Fibroblast of lung (primary cell): ENCODE results near the gene NSMCE3. TPM values are rescaled to one million over a fixed set of nuclear protein-coding genes. Genes with fewer than 3 reads are reported as not detected.
"Not testable (repeated sequence)": the region's sequence is repeated elsewhere in the genome, so short reads cannot be mapped to it uniquely, and the experiment has no call there.

Experiments
- DNase-seq, 2 donors: peaks; one replicate each; pipeline versions ENCODE4 v3.0.0 to v3.0.0-alpha.2; 2010; ENCODE audit warnings: low read depth in 2 of 2
- H2AFZ ChIP-seq: 2 replicates; pipeline ENCODE4 v1.5.1; 2012; ENCODE audit warnings: low read length, control low read depth, inconsistent platforms
- H3K27ac ChIP-seq: 2 replicates; pipeline ENCODE4 v1.5.1; 2011; ENCODE audit warnings: low read length, control low read depth; ENCODE audit not compliant: insufficient read depth
- H3K27me3 ChIP-seq: 2 replicates; pipeline ENCODE4 v1.5.1; 2011; ENCODE audit warnings: mild to moderate bottlenecking, low read length; ENCODE audit not compliant: control insufficient read depth, insufficient read depth
- H3K36me3 ChIP-seq: 2 replicates; pipeline ENCODE4 v1.5.1; 2011; ENCODE audit warnings: low read length; ENCODE audit not compliant: control insufficient read depth, insufficient read depth
- H3K4me1 ChIP-seq: 2 replicates; pipeline ENCODE4 v1.5.1; 2011; ENCODE audit warnings: low read length; ENCODE audit not compliant: control insufficient read depth, insufficient read depth; ENCODE audit errors: extremely low read depth
- H3K4me2 ChIP-seq: 2 replicates; pipeline ENCODE4 v1.5.1; 2011; ENCODE audit warnings: low read length, control low read depth; ENCODE audit not compliant: insufficient read depth; ENCODE audit errors: extremely low read depth
- H3K4me3 ChIP-seq, 4 experiments: fragments of 200-600 bp in 1 of 4; sonication (generic) in 1 of 4; replicated peaks in 1 of 4; 2 replicates each; pipeline ENCODE4 v1.5.1; 2011 to 2016; ENCODE audit warnings: low read length in 4 of 4, low read depth in 3 of 4, mild to moderate bottlenecking in 3 of 4, control low read depth in 2 of 4, inconsistent platforms in 1 of 4, mixed read lengths in 1 of 4; ENCODE audit not compliant: insufficient read depth in 1 of 4; ENCODE audit errors: control extremely low read depth in 1 of 4
- H3K79me2 ChIP-seq: 2 replicates; pipeline ENCODE4 v1.5.1; 2012; ENCODE audit warnings: mild to moderate bottlenecking, low read length, inconsistent platforms; ENCODE audit not compliant: control insufficient read depth, insufficient read depth
- H3K9ac ChIP-seq: 2 replicates; pipeline ENCODE4 v1.5.1; 2011; ENCODE audit warnings: mild to moderate bottlenecking, low read length, control low read depth; ENCODE audit not compliant: insufficient read depth
- H3K9me3 ChIP-seq: 2 replicates; pipeline ENCODE4 v1.5.1; 2012; ENCODE audit warnings: low read depth, low read length; ENCODE audit not compliant: control insufficient read depth, insufficient read depth
- H4K20me1 ChIP-seq: 2 replicates; pipeline ENCODE4 v1.5.1; 2011; ENCODE audit warnings: low read length; ENCODE audit not compliant: control insufficient read depth, insufficient read depth; ENCODE audit errors: extremely low read depth
- CTCF ChIP-seq, 2 donors: IDR thresholded peaks in 1 of 2; conservative IDR thresholded peaks in 1 of 2; 1 replicate in 1 of 2; 2 replicates in 1 of 2; pipeline ENCODE4 v1.5.1; 2011 to 2012; ENCODE audit warnings: low read length in 2 of 2, control low read depth in 1 of 2, inconsistent platforms in 1 of 2, low read depth in 1 of 2, mild to moderate bottlenecking in 1 of 2
- EZH2 ChIP-seq: IDR thresholded peaks from 2 replicates; pipeline ENCODE4 v1.5.1; 2012; ENCODE audit warnings: low read length, control low read depth, mild to moderate bottlenecking; ENCODE audit errors: missing control alignments
- polyA plus RNA-seq, 2 donors: library from polyadenylated mRNA; depleted of rRNA in 1 of 2; stranded (reverse) in 1 of 2; unstranded in 1 of 2; fragments of >200 nt; gene quantifications; 2 replicates each; pipeline ENCODE4 v1.2.1, GENCODE V29; 2011 to 2012; ENCODE audit warnings: missing spikeins in 1 of 2
- total RNA-seq: library from RNA; depleted of rRNA; stranded (reverse); fragments of >200 nt; gene quantifications from 2 replicates; pipeline ENCODE4 v1.2.1, GENCODE V29; 2014

The NSMCE3 gene
- total and polyA plus RNA-seq, 2 donors (not counting 1 experiment from before 2014, with no cell fraction given) = 7.2 to 8.8 TPM

DNA sequence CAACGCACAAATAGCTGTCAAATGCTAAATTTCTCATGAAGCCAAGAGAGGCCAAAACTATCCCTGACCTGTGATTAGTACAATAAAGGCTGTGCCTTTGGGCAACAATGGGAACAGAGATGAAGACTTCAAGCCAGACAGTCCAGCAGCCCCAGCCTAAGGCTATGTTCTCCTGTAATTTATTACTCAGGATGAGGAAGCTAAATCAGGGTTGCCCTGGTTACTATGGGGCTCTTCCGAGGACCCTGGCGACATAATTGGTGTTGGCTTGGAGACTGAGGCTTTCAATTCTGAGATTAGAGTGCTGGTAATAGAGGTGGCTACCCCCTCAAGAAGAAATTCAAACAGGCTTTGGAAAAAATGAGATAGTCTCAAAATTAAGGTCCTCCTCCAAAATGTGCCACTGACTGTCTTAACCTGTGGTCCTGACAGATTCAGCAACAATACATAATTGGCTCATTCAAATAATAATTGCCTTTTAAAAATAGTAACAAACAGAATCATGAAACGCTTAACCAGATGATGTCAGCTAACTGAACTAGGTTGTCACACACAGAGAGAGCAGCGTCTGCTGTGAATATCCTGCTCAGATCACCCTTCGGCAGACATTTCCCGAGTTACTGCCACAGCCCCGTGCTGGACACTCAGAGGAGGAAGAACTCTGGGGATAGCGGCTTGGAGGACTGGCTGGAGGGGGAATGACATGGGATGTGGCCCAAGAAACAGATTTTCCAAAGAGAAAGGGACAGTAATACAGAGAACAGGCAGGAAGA, 43.0 kb downstream of the NSMCE3 start:
- TF ChIP-seq CTCF (conservative IDR thresholded peaks at IDR 0.05 in 1 of 2, IDR thresholded peaks at IDR 0.05 in 1 of 2; ENCODE audit: low read depth in 1 of 2, low read length in 2 of 2) = no peak
- TF ChIP-seq EZH2 = no peak
- H3K4me1 ChIP-seq = no peaks in the 10 kb centered on the region
- no peak overlapping the region for H3K27ac ChIP-seq

GRCh38 chr15:29225534-29226234, 43.9 kb downstream of the NSMCE3 start:
- Histone ChIP-seq H3K36me3 (no peaks in the 10 kb centered on the region), H4K20me1 (no peaks in the 10 kb centered on the region), H3K4me3 (no peak overlapping the region), H3K4me1 (no peaks in the 10 kb centered on the region), H2AFZ (no peak overlapping the region), H3K27ac (no peak overlapping the region), H3K79me2 (no peaks in the 10 kb centered on the region), H3K4me2 (no peak overlapping the region), H3K9ac (no peak overlapping the region), H3K9me3 (no peaks in the 10 kb centered on the region), H3K27me3 (no peaks in the 10 kb centered on the region)
- DNase-seq = no peak
- no peak for TF ChIP-seq CTCF (conservative IDR thresholded peaks at IDR 0.05 in 1 of 2, IDR thresholded peaks at IDR 0.05 in 1 of 2; ENCODE audit: low read depth in 1 of 2, low read length in 2 of 2)
- TF ChIP-seq EZH2 = no peak

More for the DNA sequence above, 43.0 kb downstream of the NSMCE3 start:
- no peak overlapping the region for H3K4me3 ChIP-seq
- no peak overlapping the region for H2AFZ ChIP-seq
- H3K79me2 ChIP-seq = no peaks in the 10 kb centered on the region
- H3K9me3 ChIP-seq = no peaks in the 10 kb centered on the region
- no peaks in the 10 kb centered on the region for H4K20me1 ChIP-seq
- H3K27me3 ChIP-seq = no peaks in the 10 kb centered on the region
- no peak for DNase-seq
- H3K9ac ChIP-seq = no peak overlapping the region
- no peaks in the 10 kb centered on the region for H3K36me3 ChIP-seq
- no peak overlapping the region for H3K4me2 ChIP-seq

GRCh38 chr15:29224987-29225363, 44.6 kb downstream of the NSMCE3 start:
- not testable (repeated sequence) for H3K9ac ChIP-seq, H3K4me1 ChIP-seq, H3K27me3 ChIP-seq, H3K9me3 ChIP-seq, H2AFZ ChIP-seq, DNase-seq, H3K79me2 ChIP-seq, H3K4me2 ChIP-seq, H4K20me1 ChIP-seq, H3K36me3 ChIP-seq, H3K27ac ChIP-seq, H3K4me3 ChIP-seq

DNA sequence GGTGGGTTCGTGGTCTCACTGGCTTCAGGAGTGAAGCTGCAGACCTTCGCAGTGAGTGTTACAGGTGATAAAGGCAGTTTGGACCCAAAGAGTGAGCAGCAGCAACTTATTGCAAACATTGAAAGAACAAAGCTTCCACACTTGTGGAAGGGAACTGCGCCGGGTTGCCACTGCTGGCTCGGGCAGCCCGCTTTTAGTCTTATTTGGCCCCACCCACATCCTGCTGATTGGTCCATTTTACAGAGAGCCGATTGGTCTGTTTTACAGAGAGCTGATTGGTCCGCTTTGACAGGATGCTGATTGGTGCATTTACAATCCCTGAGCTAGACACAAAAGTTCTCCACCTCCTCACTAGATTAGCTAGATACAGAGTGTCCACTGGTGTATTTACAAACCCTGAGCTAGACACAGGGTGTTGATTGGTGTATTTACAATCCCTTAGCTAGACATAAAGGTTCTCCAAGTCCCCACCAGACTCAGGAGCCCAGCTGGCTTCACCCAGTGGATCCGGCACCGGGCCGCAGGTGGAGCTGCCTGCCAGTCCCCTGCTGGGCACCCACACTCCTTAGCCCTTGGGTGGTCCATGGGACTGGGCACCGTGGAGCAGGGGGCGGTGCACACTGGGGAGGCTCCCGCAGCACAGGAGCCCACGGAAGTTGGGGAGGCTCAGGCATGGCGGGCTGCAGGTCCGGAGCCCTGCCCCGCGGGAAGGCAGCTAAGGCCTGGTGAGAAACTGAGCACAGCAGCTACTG, 45.2 kb downstream of the NSMCE3 start:
- not testable (repeated sequence) for H2AFZ ChIP-seq, H3K27ac ChIP-seq, H3K9me3 ChIP-seq, H4K20me1 ChIP-seq, H3K36me3 ChIP-seq, H3K9ac ChIP-seq, H3K4me3 ChIP-seq, H3K79me2 ChIP-seq, H3K4me1 ChIP-seq, H3K4me2 ChIP-seq, H3K27me3 ChIP-seq, DNase-seq
